Gastrocnemius medialis (tissue), 4 donors: ENCODE measurements around the gene CC2D2B. TPM values are rescaled to one million over a fixed set of nuclear protein-coding genes. Genes with fewer than 3 reads are reported as not detected.
"Not testable (repeated sequence)": the region's sequence is repeated elsewhere in the genome, so short reads cannot be mapped to it uniquely, and the experiment has no call there.

Experiments
- ATAC-seq, 2 donors: fragments of 150-250 bp; one replicate each; pipeline ENCODE4 v1.9.1; 2016
- DNase-seq, 2 donors: peaks; one replicate each; pipeline ENCODE4 v3.0.0-alpha.2; 2019
- H3K27ac ChIP-seq, 4 donors: fragments of 200-600 bp; sonication (generic); 1 replicate in 1 of 4; 2 replicates in 3 of 4; pipeline ENCODE4 v1.5.1; 2016 to 2018; ENCODE audit warnings: mild to moderate bottlenecking in 2 of 4, moderate library complexity in 1 of 4
- H3K27me3 ChIP-seq, 3 donors: fragments of 200-600 bp; sonication (generic) in 2 of 3; 1 replicate in 1 of 3; 2 replicates in 2 of 3; pipeline versions ENCODE4 v1.5.1 to v1.6.0; 2016 to 2019; ENCODE audit warnings: mild to moderate bottlenecking in 1 of 3, moderate library complexity in 1 of 3
- H3K36me3 ChIP-seq, 2 donors: fragments of 200-600 bp; sonication (generic) in 1 of 2; one replicate each; pipeline ENCODE4 v1.5.1; 2017 to 2018
- H3K4me1 ChIP-seq, 2 donors: fragments of 200-600 bp; sonication (generic) in 1 of 2; one replicate each; pipeline ENCODE4 v1.5.1; 2016 to 2017; ENCODE audit warnings: mild to moderate bottlenecking in 2 of 2
- H3K4me3 ChIP-seq, 4 donors: fragments of 200-600 bp; sonication (generic) in 3 of 4; 1 replicate in 1 of 4; 2 replicates in 3 of 4; pipeline ENCODE4 v1.5.1; 2016 to 2019; ENCODE audit warnings: mild to moderate bottlenecking in 2 of 4
- H3K9me3 ChIP-seq, 3 donors: fragments of 200-600 bp; sonication (generic) in 2 of 3; 1 replicate in 1 of 3; 2 replicates in 2 of 3; pipeline ENCODE4 v1.5.1; 2016 to 2019
- CTCF ChIP-seq, 5 experiments: fragments of 450-650 bp in 3 of 5; fragments of 200-600 bp in 2 of 5; sonication (generic) in 2 of 5; IDR thresholded peaks in 4 of 5; conservative IDR thresholded peaks in 1 of 5; 1 replicate in 4 of 5; 2 replicates in 1 of 5; pipeline ENCODE4 v1.5.1; 2016 to 2019; ENCODE audit warnings: antibody characterized with exemption in 5 of 5, mild to moderate bottlenecking in 3 of 5, moderate library complexity in 3 of 5
- POLR2A ChIP-seq, 2 donors: fragments of 450-650 bp; IDR thresholded peaks; one replicate each; pipeline ENCODE4 v1.6.1; 2017; ENCODE audit warnings: antibody characterized with exemption in 2 of 2, mild to moderate bottlenecking in 2 of 2, moderate library complexity in 2 of 2
- in situ Hi-C, 4 donors: fragments of 200-750 bp; cut with MboI; loops; one replicate each; pipeline versions ENCODE4 v1.15.0 to v1.8.0; 2017; ENCODE audit warnings: low sequenced_read_pairs in 4 of 4
- intact Hi-C: fragments of 100-400 bp; cut with DNase I; formaldehyde crosslinking; loops from one replicate; pipeline ENCODE4 v1.15.1; 2023; ENCODE audit warnings: low total_unique reads
- total RNA-seq, 4 donors: library from RNA; depleted of rRNA; stranded (reverse); fragments of >200 nt; gene quantifications; one replicate each; pipeline versions ENCODE4 v1.1.0 to v1.2.3, GENCODE V29; 2016

The CC2D2B gene
- total RNA-seq, 4 donors from 2014 or later: 0.13 to 0.36 (median 0.31) TPM; not detected in 1

GRCh38 chr10:95873651-95874050 is 34.1 kb upstream of the CC2D2B start:
- peaks cover 0 to 29% of the 10 kb centered on the region in 2 donors for H3K36me3 ChIP-seq
- no peak for ATAC-seq

GRCh38 chr10:95874783-95875182 is 33.0 kb upstream of the CC2D2B start:
- H3K27me3 ChIP-seq, DNase-seq, ATAC-seq, H3K4me3 ChIP-seq, H3K9me3 ChIP-seq, H3K4me1 ChIP-seq, intact Hi-C loops, H3K27ac ChIP-seq, in situ Hi-C loops: not testable (repeated sequence)
- peaks cover 0 to 29% of the 10 kb centered on the region in 2 donors for H3K36me3 ChIP-seq

More at GRCh38 chr10:95873651-95874050, 34.1 kb upstream of the CC2D2B start:
- TF ChIP-seq CTCF (IDR thresholded peaks at IDR 0.05 in 4 of 5, conservative IDR thresholded peaks at IDR 0.05 in 1 of 5) (no peak), POLR2A (IDR thresholded peaks at IDR 0.05) (no peak)
- no peak overlapping the region for H3K27ac ChIP-seq
- in situ Hi-C loops (no loop called here), intact Hi-C loops (no loop called here)
- no peak for DNase-seq
- no peak overlapping the region for H3K4me3 ChIP-seq
- no peaks in the 10 kb centered on the region for H3K9me3 ChIP-seq
- no peaks in the 10 kb centered on the region for H3K27me3 ChIP-seq
- H3K4me1 ChIP-seq: no peaks in the 10 kb centered on the region

- no peak overlapping the region for H3K27ac ChIP-seq
- intact Hi-C loops: no loop called here
- H3K4me3 ChIP-seq: no peak overlapping the region
- DNase-seq (no peak), ATAC-seq (no peak)
- in situ Hi-C loops: no loop called here
- H3K9me3 ChIP-seq: no peaks in the 10 kb centered on the region
- TF ChIP-seq POLR2A (IDR thresholded peaks at IDR 0.05): no peak
- TF ChIP-seq CTCF (IDR thresholded peaks at IDR 0.05 in 4 of 5, conservative IDR thresholded peaks at IDR 0.05 in 1 of 5): no peak
- no peaks in the 10 kb centered on the region for H3K4me1 ChIP-seq
- H3K36me3 ChIP-seq: peaks cover 0 to 29% of the 10 kb centered on the region in 2 donors
- H3K27me3 ChIP-seq: no peaks in the 10 kb centered on the region
These were observed 31.0 kb upstream of the CC2D2B start for GRCh38 chr10:95876756-95877155.

- ATAC-seq (no peak), DNase-seq (no peak)
- H3K36me3 ChIP-seq: peaks cover 0 to 23% of the 10 kb centered on the region in 2 donors
- TF ChIP-seq CTCF (IDR thresholded peaks at IDR 0.05 in 4 of 5, conservative IDR thresholded peaks at IDR 0.05 in 1 of 5) (no peak), POLR2A (IDR thresholded peaks at IDR 0.05) (no peak)
- intact Hi-C loops (no loop called here), in situ Hi-C loops (no loop called here)
- H3K4me1 ChIP-seq: no peaks in the 10 kb centered on the region
- no peak overlapping the region for H3K4me3 ChIP-seq
- no peaks in the 10 kb centered on the region for H3K27me3 ChIP-seq
- no peak overlapping the region for H3K27ac ChIP-seq
- no peaks in the 10 kb centered on the region for H3K9me3 ChIP-seq
These were observed 29.9 kb upstream of the CC2D2B start for GRCh38 chr10:95877881-95878280.

GRCh38 chr10:95880704-95881103 is 27.1 kb upstream of the CC2D2B start:
- Histone ChIP-seq H3K27ac (no peak overlapping the region), H3K4me3 (no peak overlapping the region), H3K27me3 (no peaks in the 10 kb centered on the region), H3K4me1 (no peaks in the 10 kb centered on the region), H3K36me3 (peaks cover 0 to 7% of the 10 kb centered on the region in 2 donors), H3K9me3 (no peaks in the 10 kb centered on the region)
- no peak for TF ChIP-seq POLR2A (IDR thresholded peaks at IDR 0.05)
- TF ChIP-seq CTCF (IDR thresholded peaks at IDR 0.05 in 4 of 5, conservative IDR thresholded peaks at IDR 0.05 in 1 of 5): no peak
- in situ Hi-C loops: no loop called here
- intact Hi-C loops: no loop called here
- ATAC-seq: no peak
- no peak for DNase-seq
